HG03432 (cell line): ENCODE results near the gene RXRB.
"Not testable (repeated sequence)": the region's sequence is repeated elsewhere in the genome, so short reads cannot be mapped to it uniquely, and the experiment has no call there.

Source experiments
- ATAC-seq: cut with Tn5 transposase; IDR thresholded peaks from one replicate; pipeline ENCODE4 v1.9.1; 2021; ENCODE audit warnings: mild to moderate bottlenecking, moderate library complexity; ENCODE audit not compliant: unreplicated experiment

The RXRB gene

GRCh38 chr6:33164665-33165373, 35.6 kb downstream of the RXRB start:
- ATAC-seq: no peak

GRCh38 chr6:33164176-33164575, 36.3 kb downstream of the RXRB start:
- no peak for ATAC-seq

DNA sequence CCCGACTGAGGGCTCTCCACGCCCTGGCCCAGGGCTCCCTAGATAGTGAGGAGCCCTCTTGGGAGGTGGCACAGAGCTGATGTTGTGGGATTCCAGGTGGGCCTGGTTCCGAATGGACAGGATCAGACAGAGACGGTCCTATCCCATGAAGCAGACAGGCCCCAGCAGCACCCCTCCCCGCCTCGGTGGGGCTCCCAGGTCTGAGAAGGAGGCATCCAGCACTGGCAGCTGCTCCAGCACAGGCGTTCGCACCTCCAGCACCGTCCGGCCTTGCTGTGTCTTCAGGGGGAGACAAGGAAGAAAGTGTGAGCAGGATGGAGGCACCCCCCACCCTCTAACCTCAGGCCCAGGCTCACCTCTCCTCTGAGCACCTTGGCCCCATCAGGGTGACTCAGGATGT, 36.9 kb downstream of the RXRB start:
- no peak for ATAC-seq

DNA sequence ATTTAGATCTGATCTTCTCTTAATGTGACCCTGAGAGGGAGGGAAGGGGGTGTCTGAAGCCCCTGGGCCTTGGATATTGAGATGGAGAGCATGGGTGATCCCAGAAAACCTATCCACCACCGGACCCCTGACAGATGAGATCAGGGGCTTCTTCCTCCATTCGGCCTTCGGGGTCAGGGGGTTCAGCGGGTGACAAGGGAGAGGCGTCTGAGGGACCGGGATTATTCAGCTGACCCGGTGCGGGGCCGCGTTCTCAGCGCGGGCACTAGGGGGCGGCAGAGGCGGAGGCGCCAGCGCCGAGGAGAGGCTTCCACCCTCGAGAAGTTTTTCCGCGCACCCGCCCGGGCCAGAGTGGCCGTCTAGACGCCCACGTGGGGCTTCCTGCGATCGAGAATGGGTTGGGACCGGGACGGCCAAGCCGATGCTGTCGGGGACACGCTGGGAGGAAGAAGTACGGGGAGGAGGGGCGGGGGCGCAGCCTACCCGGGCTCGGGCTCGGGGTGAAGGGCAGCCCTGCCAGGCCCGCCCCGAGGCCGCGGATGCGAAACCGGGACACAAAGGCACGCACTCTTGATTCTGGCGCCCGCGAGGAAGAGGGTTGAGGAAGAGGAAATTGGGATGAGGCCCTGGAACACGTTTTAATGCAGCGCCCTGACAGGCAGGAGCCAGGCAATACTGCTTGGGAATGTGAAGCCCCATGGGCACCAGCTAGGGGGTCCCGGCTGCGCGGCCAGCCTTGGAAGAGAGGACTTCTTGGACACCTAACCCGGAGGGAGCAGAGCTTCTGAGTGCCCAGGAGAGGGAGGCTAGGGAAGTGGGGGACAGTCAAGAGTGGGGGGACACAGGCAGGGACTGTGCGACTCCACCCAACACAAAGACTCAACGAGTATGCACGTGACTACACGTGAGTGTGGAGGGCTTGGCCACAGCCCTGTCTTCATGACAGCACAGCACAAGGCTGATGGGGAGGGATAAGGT, 38.8 kb downstream of the RXRB start:
- peak; percentile 64 for ATAC-seq

DNA sequence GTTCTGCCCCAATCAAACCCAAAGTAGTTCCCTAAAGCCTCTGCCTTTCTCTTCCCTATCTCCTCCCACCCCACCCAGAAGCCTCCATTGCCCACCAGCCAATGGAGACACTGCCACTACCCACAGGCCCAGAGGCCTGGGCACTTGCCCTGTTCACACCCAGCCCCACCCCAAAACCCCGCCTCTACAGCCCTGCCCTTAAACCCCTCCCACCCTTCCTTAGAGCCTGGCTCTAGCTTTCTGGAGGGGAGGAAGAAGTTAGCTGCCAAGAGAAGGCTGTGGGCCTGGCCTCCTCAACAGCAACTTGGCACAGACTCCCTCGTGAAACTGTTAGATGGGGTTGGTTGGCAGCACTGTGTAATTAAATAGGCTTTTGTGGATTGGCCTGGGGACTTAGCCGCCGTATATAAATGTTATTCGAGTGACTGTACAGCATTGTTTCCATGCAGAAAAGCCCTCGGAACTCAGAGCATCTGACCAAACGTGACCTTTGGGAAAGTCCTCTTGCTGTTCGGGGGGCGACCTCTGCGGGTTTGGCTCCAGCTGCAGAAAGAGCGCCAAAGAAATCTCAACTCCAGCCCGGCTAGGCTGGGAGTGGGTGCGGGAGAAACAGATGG, 39.6 kb downstream of the RXRB start:
- no peak for ATAC-seq

- ATAC-seq: no peak
Measured at GRCh38 chr6:33160096-33160495, 40.4 kb downstream of the RXRB start.

GRCh38 chr6:33156964-33157363, 43.5 kb downstream of the RXRB start:
- ATAC-seq: no peak

DNA sequence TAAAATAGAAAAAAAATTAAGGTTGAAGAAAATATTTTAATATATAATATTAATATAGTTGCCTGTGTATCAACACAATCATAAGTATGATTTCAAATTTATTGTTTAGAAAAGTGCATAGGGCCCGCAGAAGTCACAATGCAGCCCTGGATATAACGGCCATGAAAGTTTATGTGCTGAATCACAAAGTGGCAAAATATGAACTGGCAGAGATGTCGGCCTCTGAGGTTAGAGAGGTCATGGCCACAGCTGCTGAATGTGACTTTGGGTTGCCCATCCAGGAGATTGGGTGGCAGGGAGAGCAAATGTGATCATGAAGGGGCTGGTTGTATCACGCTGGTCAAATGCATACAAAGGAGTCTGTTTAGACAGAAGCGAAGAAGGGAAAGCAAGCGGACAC, 43.9 kb downstream of the RXRB start:
- no peak for ATAC-seq

- no peak for ATAC-seq
Measured at GRCh38 chr6:33154349-33154748, 46.1 kb downstream of the RXRB start.

DNA sequence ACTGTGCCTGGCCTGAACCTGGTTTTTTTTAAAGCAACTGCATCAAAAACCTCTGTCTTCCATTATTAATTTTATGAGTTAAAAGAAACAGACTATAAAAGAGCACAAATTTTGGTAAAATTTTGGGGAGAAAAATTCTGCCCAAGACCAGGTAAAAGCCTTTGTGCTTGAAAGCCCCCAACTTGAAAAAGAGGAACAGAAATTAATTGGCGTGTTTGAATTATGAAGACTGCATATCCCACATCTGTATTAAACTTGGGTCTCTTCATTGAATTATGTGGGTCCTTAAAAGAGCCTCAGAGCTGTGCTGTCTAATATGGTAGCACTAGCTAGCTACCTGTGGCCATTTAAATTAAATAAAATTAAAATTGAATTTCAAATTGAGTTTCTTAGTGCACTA, 49.4 kb downstream of the RXRB start:
- no peak for ATAC-seq

DNA sequence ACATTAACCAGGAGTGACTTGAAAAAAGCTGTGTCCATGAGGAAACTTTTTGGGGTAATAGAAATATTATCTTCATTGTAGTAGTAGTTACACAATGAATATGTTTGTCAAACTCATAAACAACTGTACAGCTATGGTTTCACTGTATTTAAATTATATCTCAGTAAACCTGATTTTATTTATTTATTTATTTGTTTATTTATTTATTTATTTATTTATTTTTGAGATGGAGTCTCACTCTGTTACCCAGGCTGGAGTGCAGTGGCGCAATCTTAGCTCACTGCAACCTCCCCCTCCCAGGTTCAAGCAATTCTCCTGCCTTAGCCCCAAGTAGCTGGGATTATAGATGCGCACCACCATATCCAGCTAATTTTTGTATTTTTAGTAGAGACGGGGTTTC, 49.9 kb downstream of the RXRB start:
- not testable (repeated sequence) for ATAC-seq

- no peak for ATAC-seq
Measured at GRCh38 chr6:33147807-33148666, 52.4 kb downstream of the RXRB start.

DNA sequence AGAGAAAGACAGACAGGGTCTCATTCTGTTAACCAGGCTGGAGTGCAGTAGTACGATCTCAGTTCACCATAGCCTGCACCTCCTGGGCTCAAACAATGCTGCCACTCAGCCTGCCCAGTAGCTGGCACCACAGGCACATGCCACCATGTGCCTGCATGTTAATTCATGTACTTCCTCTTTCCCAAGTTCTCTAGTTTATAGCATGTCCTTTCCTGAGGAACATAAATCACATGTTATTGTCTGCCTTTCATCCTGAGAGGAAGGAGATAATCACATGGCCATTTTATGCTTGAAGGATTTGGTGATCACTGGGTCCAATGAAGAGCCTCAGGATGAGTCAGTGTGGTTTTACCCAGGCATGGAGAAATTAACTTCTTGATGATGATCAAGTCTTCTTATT, 56.1 kb downstream of the RXRB start:
- no peak for ATAC-seq
